ENCODE results near the gene TIMP2.
"Not testable (repeated sequence)": the region's sequence is repeated elsewhere in the genome, so short reads cannot be mapped to it uniquely, and the experiment has no call there.

TIMP2 gene

GRCh38 chr17:78876094-78876597 is 49.0 kb downstream of the TIMP2 start:
- DNase-seq = no peak
- Mint-ChIP-seq H3K27me3 (peaks cover 66% of the 10 kb centered on the region), H3K27ac (no peak overlapping the region), H3K36me3 (no peaks in the 10 kb centered on the region), H3K9me3 (no peaks in the 10 kb centered on the region), H3K4me3 (no peak overlapping the region), H3K4me1 (peaks cover 21% of the 10 kb centered on the region)
- CTCF ChIA-PET = interaction anchor here (0.6 to 4.4 kb wide), 3 partner anchors 10 to 111 kb away, joined by 3 to 23 read pairs (median 3); no protein-coding TSS in a partner anchor

GRCh38 chr17:78875363-78876093 is 49.7 kb downstream of the TIMP2 start:
- H3K36me3 Mint-ChIP-seq = no peaks in the 10 kb centered on the region
- no peaks in the 10 kb centered on the region for H3K9me3 Mint-ChIP-seq
- peaks cover 21% of the 10 kb centered on the region for H3K4me1 Mint-ChIP-seq
- H3K4me3 Mint-ChIP-seq = no peak overlapping the region
- CTCF ChIA-PET = interaction anchor here (4.4 kb wide), 1 partner anchor 9 kb away, joined by 23 read pairs; no protein-coding TSS in a partner anchor
- DNase-seq = no peak
- no peak overlapping the region for H3K27ac Mint-ChIP-seq
- peaks cover 64% of the 10 kb centered on the region for H3K27me3 Mint-ChIP-seq

GRCh38 chr17:78873519-78874340 is 51.5 kb downstream of the TIMP2 start:
- peaks cover 6% of the 10 kb centered on the region for H3K4me1 Mint-ChIP-seq
- H3K4me3 Mint-ChIP-seq = no peak overlapping the region
- CTCF ChIA-PET = interaction anchor here (1.4 to 4.4 kb wide), 2 partner anchors 7 to 98 kb away, joined by 6 to 23 read pairs; no protein-coding TSS in a partner anchor
- peaks cover 48% of the 10 kb centered on the region for H3K27me3 Mint-ChIP-seq
- no peak for DNase-seq
- H3K36me3 Mint-ChIP-seq = no peaks in the 10 kb centered on the region
- H3K27ac Mint-ChIP-seq = no peak overlapping the region
- H3K9me3 Mint-ChIP-seq = no peaks in the 10 kb centered on the region

GRCh38 chr17:78872486-78872885 is 52.7 kb downstream of the TIMP2 start:
- no peak overlapping the region for H3K27ac Mint-ChIP-seq

GRCh38 chr17:78870621-78871020 is 54.6 kb downstream of the TIMP2 start:
- CTCF ChIA-PET = no interaction called here
- Mint-ChIP-seq H3K4me3 (no peak overlapping the region), H3K27ac (no peak overlapping the region), H3K27me3 (peaks cover 41% of the 10 kb centered on the region), H3K36me3 (no peaks in the 10 kb centered on the region), H3K4me1 (peaks cover 3% of the 10 kb centered on the region), H3K9me3 (no peaks in the 10 kb centered on the region)
- DNase-seq = no peak

More at GRCh38 chr17:78872486-78872885, 52.7 kb downstream of the TIMP2 start:
- CTCF ChIA-PET = interaction anchor here (1.4 kb wide), 1 partner anchor 99 kb away, joined by 6 read pairs; no protein-coding TSS in a partner anchor
- H3K9me3 Mint-ChIP-seq = no peaks in the 10 kb centered on the region
- no peak for DNase-seq
- H3K4me3 Mint-ChIP-seq = no peak overlapping the region
- H3K4me1 Mint-ChIP-seq = no peaks in the 10 kb centered on the region
- H3K36me3 Mint-ChIP-seq = no peaks in the 10 kb centered on the region
- H3K27me3 Mint-ChIP-seq = peaks cover 47% of the 10 kb centered on the region

- DNase-seq = no peak
- no peak overlapping the region for H3K27ac Mint-ChIP-seq
- H3K4me1 Mint-ChIP-seq = peaks cover 4% of the 10 kb centered on the region
- H3K9me3 Mint-ChIP-seq = no peaks in the 10 kb centered on the region
- no peaks in the 10 kb centered on the region for H3K36me3 Mint-ChIP-seq
- peaks cover 29% of the 10 kb centered on the region for H3K27me3 Mint-ChIP-seq
- no peak overlapping the region for H3K4me3 Mint-ChIP-seq
- CTCF ChIA-PET = no interaction called here
These were observed 56.8 kb downstream of the TIMP2 start for GRCh38 chr17:78868391-78868790.

GRCh38 chr17:78867046-78867445 is 58.1 kb downstream of the TIMP2 start:
- DNase-seq, H3K27ac Mint-ChIP-seq: not testable (repeated sequence)

GRCh38 chr17:78865682-78866390 is 59.4 kb downstream of the TIMP2 start:
- no peak overlapping the region for H3K4me3 Mint-ChIP-seq
- H3K4me1 Mint-ChIP-seq = peaks cover 4% of the 10 kb centered on the region
- peak; percentile 75 for DNase-seq
- no peaks in the 10 kb centered on the region for H3K9me3 Mint-ChIP-seq
- H3K27me3 Mint-ChIP-seq = peaks cover 27% of the 10 kb centered on the region
- H3K27ac Mint-ChIP-seq = no peak overlapping the region
- CTCF ChIA-PET = interaction anchor here (0.6 to 5.6 kb wide), 15 partner anchors 10 to 527 kb away, joined by 3 to 51 read pairs (median 3); partner anchors contain the start of gene LGALS3BP
- H3K36me3 Mint-ChIP-seq = no peaks in the 10 kb centered on the region

More at GRCh38 chr17:78867046-78867445, 58.1 kb downstream of the TIMP2 start:
- H3K4me3 Mint-ChIP-seq, H3K4me1 Mint-ChIP-seq, H3K36me3 Mint-ChIP-seq, H3K9me3 Mint-ChIP-seq: not testable (repeated sequence)
- H3K27me3 Mint-ChIP-seq = peaks cover 28% of the 10 kb centered on the region
- CTCF ChIA-PET = interaction anchor here (0.6 to 5.6 kb wide), 5 partner anchors 9 to 978 kb away, joined by 3 to 51 read pairs (median 8); no protein-coding TSS in a partner anchor

GRCh38 chr17:78864117-78864516 is 61.1 kb downstream of the TIMP2 start:
- Mint-ChIP-seq H3K27me3 (peaks cover 31% of the 10 kb centered on the region), H3K4me3 (no peak overlapping the region), H3K9me3 (no peaks in the 10 kb centered on the region), H3K36me3 (no peaks in the 10 kb centered on the region), H3K27ac (no peak overlapping the region), H3K4me1 (peaks cover 4% of the 10 kb centered on the region)
- CTCF ChIA-PET = interaction anchor here (1.0 to 5.6 kb wide), 3 partner anchors 14 to 108 kb away, joined by 3 to 51 read pairs (median 3); no protein-coding TSS in a partner anchor
- no peak for DNase-seq

- CTCF ChIA-PET = interaction anchor here (5.6 kb wide), 1 partner anchor 110 kb away, joined by 51 read pairs; no protein-coding TSS in a partner anchor
- peaks cover 31% of the 10 kb centered on the region for H3K27me3 Mint-ChIP-seq
- DNase-seq = no peak
- H3K4me1 Mint-ChIP-seq = peaks cover 4% of the 10 kb centered on the region
- H3K27ac Mint-ChIP-seq = no peak overlapping the region
- H3K36me3 Mint-ChIP-seq = no peaks in the 10 kb centered on the region
- no peak overlapping the region for H3K4me3 Mint-ChIP-seq
- no peaks in the 10 kb centered on the region for H3K9me3 Mint-ChIP-seq
These were observed 62.8 kb downstream of the TIMP2 start for GRCh38 chr17:78862073-78863023.

GRCh38 chr17:78861229-78861628 is 64.0 kb downstream of the TIMP2 start:
- Mint-ChIP-seq H3K4me3 (no peak overlapping the region), H3K4me1 (peaks cover 4% of the 10 kb centered on the region), H3K27me3 (peaks cover 31% of the 10 kb centered on the region), H3K9me3 (no peaks in the 10 kb centered on the region), H3K27ac (no peak overlapping the region), H3K36me3 (no peaks in the 10 kb centered on the region)
- no peak for DNase-seq
- CTCF ChIA-PET = interaction anchor here (0.6 to 1.3 kb wide), 2 partner anchors 87 to 183 kb away, joined by 3 read pairs; no protein-coding TSS in a partner anchor

GRCh38 chr17:78859051-78859450 is 66.1 kb downstream of the TIMP2 start:
- DNase-seq = no peak
- Mint-ChIP-seq H3K9me3 (no peaks in the 10 kb centered on the region), H3K4me1 (no peaks in the 10 kb centered on the region), H3K4me3 (no peak overlapping the region), H3K27ac (no peak overlapping the region), H3K36me3 (no peaks in the 10 kb centered on the region), H3K27me3 (peaks cover 29% of the 10 kb centered on the region)
- CTCF ChIA-PET = interaction anchor here (1.5 kb wide), 1 partner anchor 113 kb away, joined by 3 read pairs; no protein-coding TSS in a partner anchor

- no peak overlapping the region for H3K27ac Mint-ChIP-seq
These were observed 67.9 kb downstream of the TIMP2 start for GRCh38 chr17:78857266-78857665.

More at GRCh38 chr17:78857266-78857665, 67.9 kb downstream of the TIMP2 start:
- no peak for DNase-seq
- CTCF ChIA-PET = no interaction called here
- Mint-ChIP-seq H3K27me3 (peaks cover 32% of the 10 kb centered on the region), H3K4me1 (no peaks in the 10 kb centered on the region), H3K4me3 (no peak overlapping the region), H3K36me3 (no peaks in the 10 kb centered on the region), H3K9me3 (no peaks in the 10 kb centered on the region)

Data from activated naive CD4-positive, alpha-beta T cell treated with anti-CD3 and anti-CD28 coated beads, Interleukin-2, amount 10 ng/mL, durations not matched to agents 7 days and 5 days (primary cell).